Stimulated activated CD8-positive, alpha-beta memory T cell treated with anti-CD3 and anti-CD28 coated beads, Interleukin-4, amount 100 ng/mL, for 24 hours (primary cell): Measurements from ENCODE around the gene WASHC3.
A peak's percentile ranks its signal among the peaks of the same experiment; 100 is the strongest.
"Not testable (repeated sequence)": the region's sequence is repeated elsewhere in the genome, so short reads cannot be mapped to it uniquely, and the experiment has no call there.

Experiments used
- DNase-seq: peaks from one replicate; pipeline ENCODE4 v3.0.0-alpha.2; 2020; ENCODE audit warnings: low read depth

WASHC3 gene

GRCh38 chr12:102061560-102062418 is at the start of gene WASHC3:
Gene WASHC3 (minus strand): TSS chr12:102061991. CDS start chr12:102061962, 29 bp downstream.
- peak; percentile 93 for DNase-seq

- DNase-seq = no peak
Observed at GRCh38 chr12:102110782-102111181, 49.0 kb upstream of the WASHC3 start.

GRCh38 chr12:102107970-102108369 is 46.2 kb upstream of the WASHC3 start:
- DNase-seq = no peak

GRCh38 chr12:102106905-102107304 is 45.1 kb upstream of the WASHC3 start:
- DNase-seq = no peak

GRCh38 chr12:102096855-102097254 is 35.1 kb upstream of the WASHC3 start:
- no peak for DNase-seq

GRCh38 chr12:102095677-102096263 is 34.0 kb upstream of the WASHC3 start:
- DNase-seq = no peak

GRCh38 chr12:102093319-102093718 is 31.5 kb upstream of the WASHC3 start:
- no peak for DNase-seq

GRCh38 chr12:102089228-102089835 is 27.5 kb upstream of the WASHC3 start:
- not testable (repeated sequence) for DNase-seq

- DNase-seq = no peak
Observed at GRCh38 chr12:102080842-102081241, 19.1 kb upstream of the WASHC3 start.

GRCh38 chr12:102072092-102072491 is 10.3 kb upstream of the WASHC3 start:
- DNase-seq = not testable (repeated sequence)

GRCh38 chr12:102069707-102070106 is 7.9 kb upstream of the WASHC3 start:
- DNase-seq = no peak

- DNase-seq = no peak
Observed at GRCh38 chr12:102067574-102068258, 5.9 kb upstream of the WASHC3 start.

GRCh38 chr12:102064476-102064875 is 2.7 kb upstream of the WASHC3 start:
- no peak for DNase-seq

GRCh38 chr12:102063069-102063468 is 1.3 kb upstream of the WASHC3 start:
- no peak for DNase-seq

GRCh38 chr12:102062419-102062806 is 622 bp upstream of the WASHC3 start:
- no peak for DNase-seq

- no peak for DNase-seq
Observed at GRCh38 chr12:102061096-102061559, 663 bp downstream of the WASHC3 start.

- no peak for DNase-seq
Observed at GRCh38 chr12:102059343-102059742, 2.4 kb downstream of the WASHC3 start.

GRCh38 chr12:102054345-102054744 is 7.4 kb downstream of the WASHC3 start:
- DNase-seq = no peak

GRCh38 chr12:102053062-102053349 is 8.8 kb downstream of the WASHC3 start:
- DNase-seq = no peak

GRCh38 chr12:102052192-102053061 is 9.4 kb downstream of the WASHC3 start:
- DNase-seq = no peak

GRCh38 chr12:102051431-102051965 is 10.3 kb downstream of the WASHC3 start:
- DNase-seq = no peak
